Measurements from ENCODE around the gene SMPDL3A. TPM values are rescaled to one million over a fixed set of nuclear protein-coding genes. Genes with fewer than 3 reads are reported as not detected.

SMPDL3A gene
- total and polyA plus RNA-seq, 2 of the 13 experiments (the other 11 are each of a cell fraction or from before 2014, with no cell fraction given): 7.8 to 17.3 TPM

- Histone ChIP-seq H3K79me2 (ENCODE audit: insufficient read depth, low read length) (no peaks in the 10 kb centered on the region), H3K27me3 (ENCODE audit: control insufficient read depth in 1 of 2, insufficient read depth in 2 of 2, low read length in 2 of 2) (peaks cover 0 to 14% of the 10 kb centered on the region in 2 experiments; a peak in 2 of 5 replicates), H3K4me3 (replicated peaks in 1 of 3; ENCODE audit: insufficient read depth in 1 of 3, low read depth in 2 of 3, low read length in 3 of 3) (no peak overlapping the region), H3K4me1 (ENCODE audit: insufficient read depth, low read length) (no peaks in the 10 kb centered on the region), H3K9me3 (ENCODE audit: low read length) (no peaks in the 10 kb centered on the region), H3K27ac (ENCODE audit: extremely low read length, insufficient read depth, low read length) (no peak overlapping the region), H3K4me2 (ENCODE audit: low read depth, low read length) (no peak overlapping the region), H4K20me1 (ENCODE audit: insufficient read depth, low read length) (no peaks in the 10 kb centered on the region), H3K36me3 (replicated peaks in 1 of 2; ENCODE audit: control insufficient read depth in 1 of 2, insufficient read depth in 2 of 2, low read length in 2 of 2) (no peaks in the 10 kb centered on the region), H2AFZ (ENCODE audit: low read length) (no peak overlapping the region), H3K9ac (ENCODE audit: insufficient read depth, low read depth, low read length) (no peak overlapping the region)
- in situ Hi-C loops (cut with HindIII; ENCODE audit: extremely low pct_ligation_motif_present, low pct_unique_long_range_greater_than_20kb): loop anchor here (5.0 to 25.0 kb wide), 3 partner anchors 51 to 351 kb away; partner anchors contain the start of gene SMPDL3A
- CTCF ChIA-PET (ENCODE audit: low intra/inter-chr PET ratio, low total read pairs): interaction anchor here (1.5 to 3.9 kb wide), 4 partner anchors 49 to 107 kb away, joined by 11 to 119 read pairs (median 46); partner anchors contain the start of gene SMPDL3A
- no peak for TF ChIP-seq NAIF1 (CRISPR knock-in tag; IDR thresholded peaks at IDR 0.05; ENCODE audit: borderline replicate concordance)
- TF ChIP-seq ZNF292 (CRISPR knock-in tag; IDR thresholded peaks at IDR 0.05; ENCODE audit: borderline replicate concordance, low read depth): no peak
- TF ChIP-seq NR1H2 (CRISPR knock-in tag; IDR thresholded peaks at IDR 0.05; ENCODE audit: borderline replicate concordance, low read depth): no peak
- TF ChIP-seq HDAC6 (IDR thresholded peaks at IDR 0.05; ENCODE audit: low read depth, low read length): no peak
- no peak for TF ChIP-seq ZNF44 (CRISPR knock-in tag; IDR thresholded peaks at IDR 0.05)
- peak; percentile 81 for TF ChIP-seq STAG1 (CRISPR knock-in tag; IDR thresholded peaks at IDR 0.05)
- peak; percentile 81 for TF ChIP-seq SMC3 (IDR thresholded peaks at IDR 0.05; ENCODE audit: low read length)
- TF ChIP-seq GPN1 (CRISPR knock-in tag; IDR thresholded peaks at IDR 0.05; ENCODE audit: borderline replicate concordance): no peak
- TF ChIP-seq KLF6 (CRISPR knock-in tag; IDR thresholded peaks at IDR 0.05): no peak
- TF ChIP-seq ZNF605 (CRISPR knock-in tag; IDR thresholded peaks at IDR 0.05): no peak
- TF ChIP-seq RAD21 (CRISPR knock-in tag; IDR thresholded peaks at IDR 0.05): peak; percentile 49; the same call in 1 of the 2 replicates
- TF ChIP-seq MEIS2 (CRISPR knock-in tag; IDR thresholded peaks at IDR 0.05): no peak
- TF ChIP-seq NFRKB (IDR thresholded peaks at IDR 0.05): no peak
- no peak for TF ChIP-seq ZNF367 (CRISPR knock-in tag; IDR thresholded peaks at IDR 0.05; ENCODE audit: borderline replicate concordance)
- TF ChIP-seq HINFP (CRISPR knock-in tag; IDR thresholded peaks at IDR 0.05; ENCODE audit: low read depth): no peak
- TF ChIP-seq ARID3A (IDR thresholded peaks at IDR 0.05; ENCODE audit: low read depth, low read length): 0 out of 2 replicates have a peak, but pooled peaks have one; percentile 60
- peak; percentile 54 for TF ChIP-seq CTCF (CRISPR knock-in tag; IDR thresholded peaks at IDR 0.05)
- TF ChIP-seq RARA (CRISPR knock-in tag; IDR thresholded peaks at IDR 0.05): no peak
- intact Hi-C loops (cut with micrococcal nuclease; ENCODE audit: unreplicated experiment): loop anchor here (1.0 to 10.0 kb wide), 4 partner anchors 49 to 346 kb away; partner anchors contain the start of genes PKIB and SMPDL3A
- POLR2A ChIA-PET: interaction anchor here (1.8 to 2.0 kb wide), 2 partner anchors 49 to 94 kb away, joined by 5 to 18 read pairs; partner anchors contain the start of gene SMPDL3A
- peak; percentile 18 for DNase-seq (ENCODE audit: low spot score)
- no peak; the same call in 2 of the 3 replicates for ATAC-seq
- no TSS peak for BruUV-seq (replicated peaks)
- whole genome bisulfite sequencing (ENCODE audit: low lambda C conversion rate): 18% methylated on average over 3 of the region's 3 CpGs
- no peak for FAIRE-seq
Observed at GRCh38 chr6:122838060-122838780, 49.2 kb downstream of the SMPDL3A start.
